Stimulated activated CD4-positive, alpha-beta T cell treated with anti-CD3 and anti-CD28 coated beads, Interleukin-1b, Interleukin-23, amount 100 ng/mL, for 4 hours (primary cell): ENCODE measurements around the gene MNAT1.
"Not testable (repeated sequence)": the region's sequence is repeated elsewhere in the genome, so short reads cannot be mapped to it uniquely, and the experiment has no call there.

Experiments
- DNase-seq, 2 donors: peaks; one replicate each; pipeline ENCODE4 v3.0.0-alpha.2; 2020; ENCODE audit warnings: low read depth in 2 of 2

The MNAT1 gene

GRCh38 chr14:60738843-60739508 lies 4.4 kb downstream of the MNAT1 start:
- DNase-seq = no peak

DNA sequence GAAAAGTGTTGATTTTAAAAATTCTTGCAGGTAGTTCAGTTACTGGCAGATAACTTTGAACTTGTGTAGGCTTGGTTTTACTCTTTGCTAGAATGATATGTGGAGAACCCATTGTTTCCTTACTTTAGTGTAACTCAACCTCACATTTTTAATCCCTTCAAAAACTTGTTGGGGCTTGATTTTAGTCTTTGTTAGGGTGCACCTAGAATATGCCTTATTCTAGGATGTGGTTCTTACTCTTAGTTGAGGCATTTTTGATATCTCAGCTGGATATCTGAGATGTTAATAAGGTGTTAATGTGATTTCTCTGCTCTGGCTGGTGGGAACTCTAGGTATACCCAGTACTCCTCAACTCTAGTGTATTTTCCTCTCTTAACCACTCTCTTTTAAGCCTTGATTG lies 10.0 kb downstream of the MNAT1 start:
- no peak for DNase-seq

- peak in 1 of 2 donors; percentile 21 for DNase-seq
Measured at GRCh38 chr14:60753264-60754119, 18.9 kb downstream of the MNAT1 start.

DNA sequence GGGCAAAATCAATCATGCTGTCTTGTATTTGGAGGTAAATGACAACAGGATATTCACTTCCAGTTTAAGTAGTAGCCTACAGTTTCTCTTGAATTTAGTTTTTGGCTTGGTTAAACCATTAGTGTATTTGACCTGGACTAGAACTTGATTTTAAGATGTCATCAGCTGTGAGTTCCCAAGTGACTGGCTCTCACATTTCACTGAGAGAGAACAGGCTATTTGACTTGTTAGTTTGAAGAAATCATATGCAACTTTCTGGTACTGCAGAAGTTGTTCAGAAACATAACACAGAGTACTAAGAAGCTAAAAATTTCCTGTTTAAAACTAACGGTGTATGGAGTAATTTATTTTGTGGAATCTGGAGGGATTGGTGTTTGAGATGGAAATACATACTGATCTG lies 22.3 kb downstream of the MNAT1 start:
- DNase-seq = no peak

GRCh38 chr14:60757567-60758002 lies 23.0 kb downstream of the MNAT1 start:
- DNase-seq = no peak

- no peak for DNase-seq
Measured at GRCh38 chr14:60758885-60759284, 24.3 kb downstream of the MNAT1 start.

- no peak for DNase-seq
Measured at GRCh38 chr14:60760209-60760608, 25.6 kb downstream of the MNAT1 start.

DNA sequence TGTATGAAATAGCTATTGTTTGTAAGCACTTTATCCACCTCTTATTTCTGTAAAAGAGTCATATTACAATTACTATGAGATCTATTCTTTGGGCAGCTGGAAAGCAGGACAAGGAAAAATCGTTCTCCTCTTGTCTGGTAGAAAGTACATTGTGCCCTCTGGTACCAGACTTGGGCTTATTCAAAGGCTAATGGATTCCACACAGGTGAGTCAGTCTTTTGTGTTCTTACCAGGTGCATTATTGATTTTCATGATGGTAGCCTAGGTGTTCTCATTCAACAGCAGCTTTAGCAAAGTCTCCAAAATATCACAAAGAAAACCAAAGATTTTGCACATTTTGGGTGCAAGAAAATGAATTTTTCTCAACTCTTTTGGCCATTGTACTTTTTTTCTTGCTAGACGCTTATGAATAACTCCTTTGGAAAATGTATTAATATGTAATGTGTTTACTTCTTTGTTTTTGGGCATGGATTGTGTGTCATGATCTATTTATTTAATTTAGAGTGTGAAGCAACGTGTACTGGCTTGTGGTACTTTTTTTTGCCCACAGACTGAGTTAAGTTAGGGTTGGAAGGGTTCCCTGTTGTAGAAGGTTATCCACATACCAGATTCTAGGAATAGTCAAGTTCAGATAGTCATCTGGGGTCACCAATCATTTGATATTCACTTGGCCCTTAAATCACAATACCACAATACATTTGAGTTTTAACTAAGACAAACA lies 26.2 kb downstream of the MNAT1 start:
- DNase-seq = no peak

- no peak for DNase-seq
Measured at GRCh38 chr14:60768602-60769001, 34.0 kb downstream of the MNAT1 start.

DNA sequence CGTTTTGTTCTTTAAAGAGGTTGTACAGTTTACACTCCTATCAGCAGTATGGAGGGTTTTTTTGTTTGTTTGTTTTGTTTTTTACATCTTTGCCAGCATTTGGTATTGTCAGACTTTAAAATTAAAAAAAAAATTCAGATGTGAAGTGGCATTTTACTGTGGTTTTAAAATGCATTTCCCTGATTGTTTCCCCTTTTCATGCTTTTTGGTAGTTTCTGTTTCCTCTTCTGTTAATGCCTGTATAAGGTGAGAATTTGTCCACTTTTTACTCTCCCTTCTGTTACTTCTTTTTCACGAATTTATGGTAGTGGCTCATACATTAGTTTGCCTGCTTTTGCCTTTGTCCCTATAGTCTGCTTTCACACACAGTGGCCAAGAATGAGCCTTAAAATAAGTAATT lies 36.6 kb downstream of the MNAT1 start:
- DNase-seq = no peak

- no peak for DNase-seq
Measured at GRCh38 chr14:60773558-60773957, 39.0 kb downstream of the MNAT1 start.

GRCh38 chr14:60775296-60775695 lies 40.7 kb downstream of the MNAT1 start:
- no peak for DNase-seq

DNA sequence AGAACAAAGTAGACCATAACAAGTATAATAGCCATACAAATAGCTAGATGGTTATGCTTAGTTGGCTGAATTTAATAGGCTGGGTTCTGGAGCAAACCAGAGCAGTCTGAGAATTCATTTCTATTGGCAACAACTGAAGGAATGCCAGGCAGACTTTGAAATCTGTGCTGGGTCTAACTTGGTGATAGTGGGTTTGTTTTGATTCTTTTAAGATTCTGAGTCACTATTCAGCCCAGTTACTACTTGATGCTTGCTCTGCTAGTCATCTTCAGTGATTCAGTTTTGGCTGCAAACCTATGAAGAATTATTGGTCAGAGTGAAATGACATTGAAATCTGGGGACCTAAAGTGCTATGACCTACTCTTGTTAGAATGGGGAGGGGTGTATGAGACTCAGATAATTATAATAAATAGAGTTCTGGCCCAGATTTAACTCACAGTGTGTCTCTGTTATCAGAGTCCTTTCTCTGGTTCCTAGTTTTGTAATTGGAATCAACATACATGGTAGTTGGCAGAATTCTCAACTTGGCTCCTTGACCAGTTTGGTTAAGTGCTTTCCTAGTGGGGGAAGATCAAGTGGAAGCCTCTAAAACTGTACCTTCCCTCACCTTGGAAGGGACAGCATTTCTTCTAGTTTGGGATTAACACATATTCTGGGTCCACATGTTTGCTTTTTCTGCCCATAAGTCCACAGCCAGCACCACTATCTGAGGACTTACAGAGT lies 43.5 kb downstream of the MNAT1 start:
- DNase-seq = no peak

DNA sequence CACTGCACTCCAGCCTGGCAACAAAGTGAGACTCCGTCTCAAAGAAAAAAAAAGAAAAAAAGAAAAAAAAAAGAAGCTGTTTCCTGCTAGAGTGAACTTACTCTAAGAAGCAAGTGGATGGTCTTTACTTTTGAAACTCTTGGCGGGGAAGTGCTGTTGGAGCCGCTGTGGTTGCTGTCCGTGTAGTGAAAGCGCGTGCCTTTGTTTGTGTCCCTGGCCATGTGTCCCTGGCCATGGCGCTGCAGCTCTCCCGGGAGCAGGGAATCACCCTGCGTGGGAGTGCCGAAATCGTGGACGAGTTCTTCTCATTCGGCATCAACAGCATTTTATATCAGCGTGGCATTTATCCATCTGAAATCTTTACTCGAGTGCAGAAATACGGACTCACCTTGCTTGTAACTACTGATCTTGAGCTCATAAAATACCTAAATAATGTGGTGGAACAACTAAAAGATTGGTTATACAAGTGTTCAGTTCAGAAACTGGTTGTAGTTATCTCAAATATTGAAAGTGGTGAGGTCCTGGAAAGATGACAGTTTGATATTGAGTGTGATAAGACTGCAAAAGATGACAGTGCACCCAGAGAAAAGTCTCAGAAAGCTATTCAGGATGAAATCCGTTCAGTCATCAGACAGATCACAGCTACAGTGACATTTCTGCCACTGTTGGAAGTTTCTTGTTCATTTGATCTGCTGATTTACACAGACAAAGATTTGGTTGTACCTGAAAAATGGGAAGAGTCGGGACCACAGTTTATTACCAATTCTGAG lies 45.4 kb downstream of the MNAT1 start:
- not testable (repeated sequence) for DNase-seq

DNA sequence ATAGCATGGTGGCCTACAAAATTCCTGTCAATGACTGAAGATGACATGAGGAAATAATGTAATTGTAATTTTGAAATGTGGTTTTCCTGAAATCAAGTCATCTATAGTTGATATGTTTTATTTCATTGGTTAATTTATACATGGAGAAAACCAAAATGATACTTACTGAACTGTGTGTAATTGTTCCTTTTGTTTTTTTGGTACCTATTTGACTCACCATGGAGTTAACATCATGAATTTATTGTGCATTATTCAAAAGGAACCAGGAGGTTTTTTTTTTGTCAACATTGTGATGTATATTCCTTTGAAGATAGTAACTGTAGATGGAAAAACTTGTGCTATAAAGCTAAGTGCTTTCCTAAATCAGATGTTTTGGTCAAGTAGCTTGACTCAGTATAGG lies 46.0 kb downstream of the MNAT1 start:
- not testable (repeated sequence) for DNase-seq

- no peak for DNase-seq
Measured at GRCh38 chr14:60786905-60787304, 52.3 kb downstream of the MNAT1 start.

GRCh38 chr14:60789656-60790055 lies 55.1 kb downstream of the MNAT1 start:
- DNase-seq = no peak

- no peak for DNase-seq
Measured at GRCh38 chr14:60790850-60791249, 56.3 kb downstream of the MNAT1 start.

- DNase-seq = no peak
Measured at GRCh38 chr14:60796434-60796833, 61.9 kb downstream of the MNAT1 start.

DNA sequence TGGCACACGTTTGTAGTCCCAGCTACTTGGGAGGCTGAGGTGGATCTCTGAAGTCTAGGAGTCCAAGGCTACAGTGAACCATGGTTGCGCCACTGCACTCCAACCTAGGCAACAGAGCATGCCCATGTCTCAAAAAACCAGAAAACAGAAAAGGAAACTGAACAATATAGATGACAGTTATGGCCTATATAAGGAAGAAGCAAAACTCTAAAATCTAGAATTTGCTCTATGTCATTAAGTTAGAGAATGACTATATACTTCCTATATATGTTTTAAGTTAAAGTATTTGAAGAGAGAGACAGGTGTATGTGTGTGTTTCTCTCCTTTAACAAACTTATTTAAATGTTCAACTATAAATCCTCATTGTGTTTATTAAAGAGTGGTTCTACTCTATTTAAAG lies 65.8 kb downstream of the MNAT1 start:
- DNase-seq = no peak

DNA sequence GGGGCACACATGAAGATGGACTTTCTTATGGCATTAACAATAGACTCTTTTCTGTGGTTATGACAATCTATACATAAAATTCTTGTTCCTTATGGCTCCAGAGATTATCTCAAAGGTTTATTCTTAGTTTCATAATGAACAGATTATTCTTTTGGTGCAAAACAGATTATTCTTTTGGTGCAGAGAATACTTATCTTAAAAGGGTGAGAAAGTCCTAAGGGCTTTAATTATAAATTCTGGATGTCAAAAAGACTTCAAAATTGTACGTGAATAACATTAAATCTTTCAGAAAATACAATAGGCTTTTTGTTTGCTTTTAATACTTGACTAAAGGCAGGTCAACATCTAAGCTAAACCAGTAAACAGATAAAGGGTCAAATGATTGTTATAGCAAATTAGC lies 69.3 kb downstream of the MNAT1 start:
- no peak for DNase-seq
